Measurements from ENCODE around the gene LIN7A. TPM values are rescaled to one million over a fixed set of nuclear protein-coding genes. Genes with fewer than 3 reads are reported as not detected.

Gene LIN7A
- not detected for total RNA-seq

- DNase-seq (no peak), ATAC-seq (no peak)
- Mint-ChIP-seq H3K36me3 (ENCODE audit: low read depth) (no peaks in the 10 kb centered on the region), H3K4me3 (no peak within 1 kb of the TSS), H3K27me3 (ENCODE audit: low read depth) (peaks cover 27% of the 10 kb centered on the region), H3K27ac (no peak within 1 kb of the TSS), H3K4me1 (ENCODE audit: low read depth) (peaks cover 4% of the 10 kb centered on the region), H3K9me3 (ENCODE audit: insufficient read depth) (peaks cover 6% of the 10 kb centered on the region)
- ChIA-PET POLR2A (no interaction called here), CTCF (no interaction called here)
Measured at GRCh38 chr12:80937391-80938238, at the start of gene LIN7A. TSS of gene LIN7A (minus strand) at chr12:80937934. CDS start at chr12:80937722, 212 bp downstream.

GRCh38 chr12:80986224-80986623, 48.5 kb upstream of the LIN7A start:
- Mint-ChIP-seq H3K27me3 (ENCODE audit: low read depth) (no peaks in the 10 kb centered on the region), H3K27ac (no peak overlapping the region), H3K4me1 (ENCODE audit: low read depth) (no peaks in the 10 kb centered on the region), H3K9me3 (ENCODE audit: insufficient read depth) (no peaks in the 10 kb centered on the region), H3K4me3 (no peak overlapping the region), H3K36me3 (ENCODE audit: low read depth) (no peaks in the 10 kb centered on the region)
- ChIA-PET POLR2A (no interaction called here), CTCF (no interaction called here)
- no peak for ATAC-seq
- DNase-seq, result no peak

GRCh38 chr12:80979816-80980215, 42.1 kb upstream of the LIN7A start:
- ChIA-PET POLR2A (no interaction called here), CTCF (no interaction called here)
- no peaks in the 10 kb centered on the region for H3K27me3 Mint-ChIP-seq (ENCODE audit: low read depth)
- no peak for DNase-seq
- H3K9me3 Mint-ChIP-seq (ENCODE audit: insufficient read depth), result peaks cover 5% of the 10 kb centered on the region
- no peaks in the 10 kb centered on the region for H3K4me1 Mint-ChIP-seq (ENCODE audit: low read depth)
- no peaks in the 10 kb centered on the region for H3K36me3 Mint-ChIP-seq (ENCODE audit: low read depth)
- H3K27ac Mint-ChIP-seq, result no peak overlapping the region
- no peak overlapping the region for H3K4me3 Mint-ChIP-seq
- ATAC-seq, result no peak

GRCh38 chr12:80979251-80979650, 41.5 kb upstream of the LIN7A start:
- Mint-ChIP-seq H3K4me1 (ENCODE audit: low read depth) (no peaks in the 10 kb centered on the region), H3K4me3 (no peak overlapping the region), H3K27me3 (ENCODE audit: low read depth) (no peaks in the 10 kb centered on the region), H3K27ac (no peak overlapping the region), H3K36me3 (ENCODE audit: low read depth) (no peaks in the 10 kb centered on the region), H3K9me3 (ENCODE audit: insufficient read depth) (peaks cover 5% of the 10 kb centered on the region)
- no peak for DNase-seq
- POLR2A ChIA-PET, result no interaction called here
- ATAC-seq, result no peak
- CTCF ChIA-PET, result no interaction called here

GRCh38 chr12:80977346-80977745, 39.6 kb upstream of the LIN7A start:
- ATAC-seq, result no peak
- no peak overlapping the region for H3K27ac Mint-ChIP-seq
- H3K27me3 Mint-ChIP-seq (ENCODE audit: low read depth), result no peaks in the 10 kb centered on the region

GRCh38 chr12:80968326-80968725, 30.6 kb upstream of the LIN7A start:
- Mint-ChIP-seq H3K36me3 (ENCODE audit: low read depth) (no peaks in the 10 kb centered on the region), H3K4me1 (ENCODE audit: low read depth) (no peaks in the 10 kb centered on the region), H3K4me3 (no peak overlapping the region), H3K27ac (no peak overlapping the region), H3K9me3 (ENCODE audit: insufficient read depth) (no peaks in the 10 kb centered on the region), H3K27me3 (ENCODE audit: low read depth) (no peaks in the 10 kb centered on the region)
- ChIA-PET POLR2A (no interaction called here), CTCF (no interaction called here)
- ATAC-seq (no peak), DNase-seq (no peak)

More at GRCh38 chr12:80977346-80977745, 39.6 kb upstream of the LIN7A start:
- no peaks in the 10 kb centered on the region for H3K36me3 Mint-ChIP-seq (ENCODE audit: low read depth)
- no peak overlapping the region for H3K4me3 Mint-ChIP-seq
- ChIA-PET CTCF (no interaction called here), POLR2A (no interaction called here)
- peaks cover 5% of the 10 kb centered on the region for H3K9me3 Mint-ChIP-seq (ENCODE audit: insufficient read depth)
- no peaks in the 10 kb centered on the region for H3K4me1 Mint-ChIP-seq (ENCODE audit: low read depth)
- no peak for DNase-seq

- no peak for DNase-seq
- Mint-ChIP-seq H3K9me3 (ENCODE audit: insufficient read depth) (peaks cover 4% of the 10 kb centered on the region), H3K27ac (no peak overlapping the region), H3K4me3 (no peak overlapping the region), H3K4me1 (ENCODE audit: low read depth) (no peaks in the 10 kb centered on the region), H3K27me3 (ENCODE audit: low read depth) (no peaks in the 10 kb centered on the region), H3K36me3 (ENCODE audit: low read depth) (no peaks in the 10 kb centered on the region)
- POLR2A ChIA-PET, result no interaction called here
- no peak for ATAC-seq
- CTCF ChIA-PET, result no interaction called here
Measured at GRCh38 chr12:80967565-80967964, 29.8 kb upstream of the LIN7A start.

GRCh38 chr12:80966001-80966400, 28.3 kb upstream of the LIN7A start:
- POLR2A ChIA-PET, result no interaction called here

GRCh38 chr12:80958162-80958561, 20.4 kb upstream of the LIN7A start:
- POLR2A ChIA-PET, result no interaction called here
- no peak for DNase-seq
- Mint-ChIP-seq H3K27ac (no peak overlapping the region), H3K4me1 (ENCODE audit: low read depth) (no peaks in the 10 kb centered on the region), H3K27me3 (ENCODE audit: low read depth) (no peaks in the 10 kb centered on the region), H3K36me3 (ENCODE audit: low read depth) (no peaks in the 10 kb centered on the region), H3K4me3 (no peak overlapping the region), H3K9me3 (ENCODE audit: insufficient read depth) (peaks cover 4% of the 10 kb centered on the region)
- CTCF ChIA-PET, result no interaction called here
- no peak for ATAC-seq

More at GRCh38 chr12:80966001-80966400, 28.3 kb upstream of the LIN7A start:
- ATAC-seq, result no peak
- Mint-ChIP-seq H3K9me3 (ENCODE audit: insufficient read depth) (peaks cover 4% of the 10 kb centered on the region), H3K4me1 (ENCODE audit: low read depth) (no peaks in the 10 kb centered on the region), H3K27ac (no peak overlapping the region), H3K36me3 (ENCODE audit: low read depth) (no peaks in the 10 kb centered on the region), H3K4me3 (no peak overlapping the region), H3K27me3 (ENCODE audit: low read depth) (no peaks in the 10 kb centered on the region)
- CTCF ChIA-PET, result no interaction called here
- DNase-seq, result no peak

GRCh38 chr12:80954857-80955520, 17.3 kb upstream of the LIN7A start:
- Mint-ChIP-seq H3K27me3 (ENCODE audit: low read depth) (no peaks in the 10 kb centered on the region), H3K36me3 (ENCODE audit: low read depth) (no peaks in the 10 kb centered on the region), H3K9me3 (ENCODE audit: insufficient read depth) (no peaks in the 10 kb centered on the region), H3K27ac (no peak overlapping the region), H3K4me3 (no peak overlapping the region), H3K4me1 (ENCODE audit: low read depth) (no peaks in the 10 kb centered on the region)
- DNase-seq (no peak), ATAC-seq (no peak)
- CTCF ChIA-PET, result no interaction called here
- POLR2A ChIA-PET, result no interaction called here

- no peaks in the 10 kb centered on the region for H3K9me3 Mint-ChIP-seq (ENCODE audit: insufficient read depth)
- no peaks in the 10 kb centered on the region for H3K4me1 Mint-ChIP-seq (ENCODE audit: low read depth)
- no peaks in the 10 kb centered on the region for H3K36me3 Mint-ChIP-seq (ENCODE audit: low read depth)
- ATAC-seq (no peak), DNase-seq (no peak)
- POLR2A ChIA-PET, result no interaction called here
- H3K27me3 Mint-ChIP-seq (ENCODE audit: low read depth), result no peaks in the 10 kb centered on the region
- CTCF ChIA-PET, result no interaction called here
- H3K4me3 Mint-ChIP-seq, result no peak overlapping the region
- no peak overlapping the region for H3K27ac Mint-ChIP-seq
Measured at GRCh38 chr12:80952443-80952842, 14.7 kb upstream of the LIN7A start.

GRCh38 chr12:80946591-80946990, 8.9 kb upstream of the LIN7A start:
- Mint-ChIP-seq H3K27me3 (ENCODE audit: low read depth) (no peaks in the 10 kb centered on the region), H3K4me1 (ENCODE audit: low read depth) (no peaks in the 10 kb centered on the region), H3K9me3 (ENCODE audit: insufficient read depth) (no peaks in the 10 kb centered on the region), H3K4me3 (no peak overlapping the region), H3K36me3 (ENCODE audit: low read depth) (no peaks in the 10 kb centered on the region), H3K27ac (no peak overlapping the region)
- DNase-seq, result no peak
- ChIA-PET POLR2A (no interaction called here), CTCF (no interaction called here)
- ATAC-seq, result no peak

Measured in activated CD8-positive, alpha-beta T cell treated with anti-CD3 and anti-CD28 coated beads, Interleukin-2, amount 10 ng/mL, durations not matched to agents 7 days and 5 days (primary cell).